Measurements from ENCODE around the gene KRR1. TPM values are rescaled to one million over a fixed set of nuclear protein-coding genes. Genes with fewer than 3 reads are reported as not detected.
A peak's percentile ranks its signal among the peaks of the same experiment; 100 is the strongest.
"Not testable (repeated sequence)": the region's sequence is repeated elsewhere in the genome, so short reads cannot be mapped to it uniquely, and the experiment has no call there.

The KRR1 gene
- total and polyA plus RNA-seq, 2 experiments from 2014 or later, result 55.7 to 120 TPM

GRCh38 chr12:75446857-75447256 lies 64.6 kb downstream of the KRR1 start:
- Histone ChIP-seq H3K4me2 (no peak overlapping the region), H3K36me3 (ENCODE audit: insufficient read depth) (no peaks in the 10 kb centered on the region), H3F3A (replicated peaks; ENCODE audit: low read depth) (no peaks in the 10 kb centered on the region), H3K79me2 (replicated peaks; ENCODE audit: insufficient read depth) (no peaks in the 10 kb centered on the region), H3K4me3 (no peak overlapping the region), H3K27me3 (ENCODE audit: insufficient read depth) (no peaks in the 10 kb centered on the region), H3K9me2 (ENCODE audit: insufficient read depth) (peaks cover 8% of the 10 kb centered on the region; the same call in 1 of the 2 replicates), H3K27ac (ENCODE audit: low read depth) (no peak overlapping the region), H2AFZ (no peak overlapping the region), H4K20me1 (replicated peaks; ENCODE audit: insufficient read depth) (no peaks in the 10 kb centered on the region), H3K4me1 (ENCODE audit: insufficient read depth) (no peaks in the 10 kb centered on the region)
- peaks cover 9% of the 10 kb centered on the region; the same call in 1 of the 3 replicates for H3K9me3 Mint-ChIP-seq
- no peak overlapping the region for H3K27ac Mint-ChIP-seq
- ATAC-seq (no peak), DNase-seq (ENCODE audit: low spot score) (no peak)
- H3K36me3 Mint-ChIP-seq (ENCODE audit: low read depth), result no peaks in the 10 kb centered on the region; the same call in 2 of the 3 replicates
- no peak for TF ChIP-seq ZNF114 (CRISPR knock-in tag; IDR thresholded peaks at IDR 0.05)
- TF ChIP-seq STAT1 (IDR thresholded peaks at IDR 0.05; ENCODE audit: unreplicated experiment), result no peak
- no peak for TF ChIP-seq JUNB (IDR thresholded peaks at IDR 0.05; ENCODE audit: unreplicated experiment)
- no peak for TF ChIP-seq REST (IDR thresholded peaks at IDR 0.05; ENCODE audit: unreplicated experiment)
- TF ChIP-seq NANOG (IDR thresholded peaks at IDR 0.05; ENCODE audit: borderline replicate concordance), result no peak
- TF ChIP-seq ZNF462 (CRISPR knock-in tag; IDR thresholded peaks at IDR 0.05), result no peak
- no peak for TF ChIP-seq ZNF331 (CRISPR knock-in tag; IDR thresholded peaks at IDR 0.05; ENCODE audit: low read depth)
- H3K27me3 Mint-ChIP-seq (ENCODE audit: insufficient read depth, low read depth, poor library complexity), result no peaks in the 10 kb centered on the region
- no peaks in the 10 kb centered on the region for H3K4me1 Mint-ChIP-seq
- H3K4me3 Mint-ChIP-seq, result no peak overlapping the region

- peaks cover 20% of the 10 kb centered on the region for H3K9me3 Mint-ChIP-seq
- not testable (repeated sequence) for H4K20me1 ChIP-seq (replicated peaks; ENCODE audit: insufficient read depth); H3K4me3 Mint-ChIP-seq; ATAC-seq; H3K4me2 ChIP-seq; H3K4me3 ChIP-seq; H3K79me2 ChIP-seq (replicated peaks; ENCODE audit: insufficient read depth); H3K4me1 Mint-ChIP-seq; H3K27ac Mint-ChIP-seq; H3K27me3 Mint-ChIP-seq (ENCODE audit: insufficient read depth, low read depth, poor library complexity); H3F3A ChIP-seq (replicated peaks; ENCODE audit: low read depth); H3K36me3 Mint-ChIP-seq (ENCODE audit: low read depth); H3K4me1 ChIP-seq (ENCODE audit: insufficient read depth); H3K27ac ChIP-seq (ENCODE audit: low read depth); DNase-seq (ENCODE audit: low spot score); H3K9me2 ChIP-seq (ENCODE audit: insufficient read depth); H3K27me3 ChIP-seq (ENCODE audit: insufficient read depth); H3K36me3 ChIP-seq (ENCODE audit: insufficient read depth)
- peak overlapping the region; percentile 69 for H2AFZ ChIP-seq
Observed at GRCh38 chr12:75445137-75445507, 66.3 kb downstream of the KRR1 start.
